Kasumi-1 (cell line): ENCODE data around the gene ASS1.

ENCODE experiments used
- DNase-seq, 2 experiments: peaks; one replicate each; lab custom pipeline; 2025; lab: John Stamatoyannopoulos, UW

Gene ASS1

DNA sequence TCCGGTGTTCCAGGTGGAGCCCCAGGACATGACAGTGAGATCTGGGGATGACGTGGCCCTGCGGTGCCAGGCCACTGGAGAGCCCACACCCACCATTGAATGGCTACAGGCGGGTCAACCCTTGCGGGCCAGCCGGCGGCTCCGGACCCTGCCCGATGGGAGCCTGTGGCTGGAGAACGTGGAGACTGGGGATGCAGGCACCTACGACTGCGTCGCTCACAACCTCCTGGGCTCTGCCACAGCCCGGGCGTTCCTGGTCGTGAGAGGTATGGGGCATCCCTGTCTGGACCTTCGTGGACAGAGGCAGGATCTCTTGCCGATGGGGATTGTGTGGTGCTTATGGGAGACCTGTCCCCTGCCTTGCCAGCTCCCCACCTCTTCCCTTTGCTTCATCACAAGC, 26.0 kb upstream of the ASS1 start:
- no peak for DNase-seq

DNA sequence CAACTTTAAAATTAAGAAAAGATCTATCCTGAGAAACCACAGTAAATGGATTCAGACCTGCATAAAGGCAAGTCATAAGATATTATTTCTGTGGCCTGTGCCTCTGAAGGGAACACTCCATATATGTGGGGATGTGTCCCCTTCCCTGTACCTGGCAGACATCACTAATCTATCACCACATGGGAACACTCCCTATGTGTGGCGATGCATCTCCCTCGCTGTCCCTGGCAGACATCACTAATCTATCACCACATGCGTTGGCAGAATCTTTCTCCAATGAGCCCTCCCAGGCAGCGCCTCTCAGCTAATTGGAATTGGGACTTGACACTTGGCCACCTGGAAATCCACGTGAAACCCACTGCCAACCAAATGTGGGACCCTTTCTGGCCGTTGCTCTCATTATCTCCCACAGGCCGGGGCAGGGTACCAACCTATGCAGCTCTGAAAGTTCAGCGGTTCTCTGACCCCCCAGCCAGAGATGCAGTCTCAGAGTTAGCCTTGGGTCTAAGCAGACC, 25.2 kb upstream of the ASS1 start:
- DNase-seq, result no peak

DNA sequence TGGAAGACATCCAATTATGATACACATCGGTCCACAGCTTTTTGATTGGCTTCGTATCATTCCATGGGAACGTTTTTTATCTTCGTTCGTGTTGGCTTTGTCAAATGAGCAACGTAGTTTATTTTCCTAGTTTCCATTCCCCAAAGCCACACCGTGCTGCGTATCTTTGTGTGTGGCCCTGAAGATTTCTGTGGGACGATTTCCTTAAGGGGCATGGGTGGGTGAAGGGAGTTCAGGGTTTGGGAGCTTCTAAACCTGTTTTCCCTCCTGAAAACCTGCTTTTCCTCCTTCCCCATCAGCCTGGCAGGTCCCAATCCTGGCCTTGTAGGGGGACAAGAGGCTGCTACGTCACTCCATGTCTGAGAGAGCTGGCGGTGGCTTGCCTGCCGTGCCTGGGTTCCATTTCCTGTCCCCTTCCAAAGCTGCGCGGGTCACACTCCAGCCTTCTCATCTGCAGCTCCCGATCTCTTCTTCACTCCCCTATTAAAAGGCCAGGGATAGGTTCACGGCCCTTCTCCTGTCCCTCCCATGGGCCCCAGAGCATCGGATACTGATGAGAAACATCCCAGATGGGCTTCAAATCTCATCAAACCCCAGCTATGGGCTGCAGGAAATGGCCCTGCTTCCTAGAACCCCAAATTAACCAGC, 23.5 kb upstream of the ASS1 start:
- DNase-seq, result no peak

DNA sequence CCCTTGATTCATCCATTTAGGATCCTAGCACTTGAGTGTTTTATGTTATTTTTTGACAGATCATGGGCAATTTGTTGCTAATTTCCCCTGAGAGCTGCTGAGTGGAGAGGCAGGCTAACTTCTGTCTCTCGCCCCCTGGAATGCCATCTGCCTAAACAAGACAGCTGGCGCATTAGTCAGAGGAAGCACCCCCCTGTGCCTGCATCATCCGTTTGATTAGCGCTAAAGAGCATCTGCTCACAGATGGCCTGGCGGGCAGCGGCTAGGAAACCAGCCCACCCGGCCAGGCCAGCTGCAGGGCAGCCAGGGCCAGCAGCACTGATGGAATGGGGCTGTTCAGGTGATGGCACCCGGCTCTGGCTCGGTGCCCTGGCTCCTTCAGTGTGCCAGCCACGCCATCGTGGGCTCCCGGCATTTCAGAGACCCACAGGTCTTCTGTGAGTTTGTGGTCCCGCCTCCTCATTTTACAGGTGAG, 22.9 kb upstream of the ASS1 start:
- no peak for DNase-seq

DNA sequence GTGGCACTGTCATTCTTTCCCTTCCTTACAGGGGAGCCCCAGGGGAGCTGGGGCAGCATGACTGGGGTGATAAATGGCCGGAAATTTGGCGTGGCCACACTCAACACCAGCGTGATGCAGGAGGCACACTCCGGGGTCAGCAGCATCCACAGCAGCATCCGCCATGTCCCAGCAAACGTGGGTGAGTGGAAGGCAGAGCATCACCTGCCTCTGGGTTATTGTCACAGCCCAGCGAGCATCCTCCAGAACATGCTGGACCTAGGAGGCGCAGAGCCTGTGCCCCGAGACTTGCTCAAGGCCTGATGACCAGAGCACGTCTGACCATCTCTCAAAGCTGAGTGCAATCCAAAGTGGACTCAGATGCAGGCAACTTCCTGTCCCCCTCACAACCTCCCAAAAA, 22.2 kb upstream of the ASS1 start:
- DNase-seq, result no peak

DNA sequence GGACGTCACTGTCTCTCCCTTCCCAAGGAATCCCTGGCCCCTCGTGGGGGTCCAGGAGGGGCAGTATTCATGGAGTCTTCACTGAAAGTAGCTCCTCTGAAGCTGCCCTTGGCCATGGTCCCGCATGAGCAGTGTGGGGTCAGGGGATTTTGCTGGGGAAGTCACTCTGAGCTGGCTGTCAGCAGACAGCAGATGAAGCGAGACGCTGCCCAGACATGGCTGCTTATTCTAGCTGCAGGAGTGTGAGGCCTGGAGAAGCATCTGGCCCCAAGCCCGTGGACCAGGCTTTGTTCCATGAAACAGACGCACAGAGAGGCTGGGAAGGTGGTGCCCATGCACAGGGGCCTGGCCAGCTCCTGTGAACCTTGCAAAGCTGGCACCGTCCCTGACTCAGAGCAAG, 21.5 kb upstream of the ASS1 start:
- no peak for DNase-seq

DNA sequence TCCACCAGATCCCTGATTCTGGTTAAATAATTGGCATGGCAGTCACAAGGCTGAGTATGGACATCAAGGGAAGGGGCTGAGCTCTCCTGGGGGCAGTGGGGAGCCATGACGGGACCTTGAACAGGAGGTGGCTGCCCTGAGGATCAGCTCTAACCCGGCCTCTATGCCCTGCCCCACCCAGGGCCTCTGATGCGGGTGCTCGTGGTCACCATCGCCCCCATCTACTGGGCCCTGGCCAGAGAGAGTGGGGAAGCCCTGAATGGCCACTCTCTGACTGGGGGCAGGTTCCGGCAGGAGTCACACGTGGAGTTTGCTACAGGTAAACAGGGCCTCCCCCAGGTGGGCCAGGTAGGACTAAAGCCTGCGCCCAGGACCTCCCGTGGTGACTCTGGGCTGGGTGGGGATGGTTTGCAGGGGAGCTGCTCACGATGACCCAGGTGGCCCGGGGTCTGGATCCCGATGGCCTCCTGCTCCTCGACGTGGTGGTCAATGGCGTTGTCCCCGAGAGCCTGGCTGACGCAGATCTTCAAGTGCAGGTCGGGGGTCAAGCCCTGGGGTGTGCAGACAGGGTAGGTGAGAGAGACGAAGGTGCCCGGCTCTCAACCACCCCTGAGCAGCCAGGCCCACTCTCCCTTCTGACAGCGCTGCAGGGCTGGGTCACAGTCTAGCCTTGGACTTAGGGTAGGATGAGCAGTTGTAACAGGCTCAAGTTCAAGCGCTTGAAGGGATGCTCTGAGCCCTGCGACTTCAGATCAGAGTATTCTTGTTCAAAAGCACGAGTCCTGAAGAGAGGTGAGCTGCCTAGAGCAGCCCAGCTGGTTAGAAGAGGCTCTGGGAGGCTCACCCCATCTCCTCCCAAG, 19.9 kb upstream of the ASS1 start:
- no peak for DNase-seq

DNA sequence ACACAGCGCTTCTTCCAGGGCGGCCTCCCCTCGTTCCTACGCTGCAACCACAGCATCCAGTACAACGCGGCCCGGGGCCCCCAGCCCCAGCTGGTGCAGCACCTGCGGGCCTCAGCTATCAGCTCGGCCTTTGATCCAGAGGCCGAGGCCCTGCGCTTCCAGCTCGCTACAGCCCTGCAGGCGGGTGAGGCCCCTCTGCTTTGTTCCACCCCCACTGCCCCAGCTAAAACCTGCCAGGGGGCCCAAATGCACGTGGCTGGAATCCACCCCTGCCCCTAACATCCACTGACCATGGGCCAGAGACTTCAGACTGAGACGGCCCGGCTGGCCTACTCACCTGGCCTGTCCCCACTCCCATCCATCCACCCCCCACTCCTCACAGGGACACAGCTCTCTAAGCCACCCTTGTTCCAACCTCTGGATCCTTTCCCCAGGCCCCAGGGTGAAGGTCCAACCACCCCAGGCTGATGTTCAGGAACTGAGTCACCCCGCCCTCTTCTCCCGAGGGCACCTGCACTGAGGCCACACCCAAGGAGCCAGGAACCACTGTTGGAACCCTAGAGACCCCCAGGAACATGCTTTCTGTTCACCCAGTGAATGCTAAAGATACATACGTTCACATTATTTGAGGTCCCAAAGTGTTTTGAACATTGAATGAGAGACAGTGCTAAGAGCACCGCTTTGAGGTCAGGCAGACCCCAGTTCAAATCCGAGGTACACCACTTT, 18.9 kb upstream of the ASS1 start:
- DNase-seq, result no peak

DNA sequence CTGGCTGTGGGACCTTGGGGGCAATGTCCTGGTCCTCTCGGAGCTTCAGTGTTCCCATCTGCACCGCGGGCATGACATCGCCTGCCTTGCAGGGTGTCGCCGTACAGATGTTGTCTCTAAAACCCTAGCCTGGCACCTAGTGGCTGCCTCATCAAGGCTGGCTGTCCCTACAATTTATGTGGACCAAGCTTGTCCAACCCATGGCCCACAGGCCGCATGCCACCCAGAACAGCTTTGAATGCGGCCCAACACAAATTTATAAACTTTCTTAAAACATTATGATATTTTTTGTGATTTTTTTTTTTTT, 18.3 kb upstream of the ASS1 start:
- DNase-seq, result no peak

DNA sequence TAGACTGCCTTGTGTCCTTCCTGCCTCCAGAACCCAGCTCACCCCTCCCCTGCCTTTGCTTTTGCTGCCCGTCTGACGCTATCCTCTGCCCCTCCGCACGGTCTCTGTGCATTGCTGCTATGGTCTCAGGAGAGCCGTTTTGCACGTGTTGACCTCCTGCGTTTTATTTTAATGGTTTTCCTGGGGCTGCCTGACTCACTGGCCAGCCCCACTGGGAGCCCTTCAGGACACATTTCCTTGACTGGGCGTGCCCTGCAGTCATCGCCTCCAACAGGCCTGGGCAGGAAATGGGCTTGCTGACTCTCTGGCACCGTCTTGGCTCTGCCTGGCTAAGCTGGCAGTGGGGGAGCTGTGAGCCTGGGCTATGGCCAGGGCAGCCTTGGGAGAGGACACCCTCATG, 17.9 kb upstream of the ASS1 start:
- DNase-seq, result no peak

DNA sequence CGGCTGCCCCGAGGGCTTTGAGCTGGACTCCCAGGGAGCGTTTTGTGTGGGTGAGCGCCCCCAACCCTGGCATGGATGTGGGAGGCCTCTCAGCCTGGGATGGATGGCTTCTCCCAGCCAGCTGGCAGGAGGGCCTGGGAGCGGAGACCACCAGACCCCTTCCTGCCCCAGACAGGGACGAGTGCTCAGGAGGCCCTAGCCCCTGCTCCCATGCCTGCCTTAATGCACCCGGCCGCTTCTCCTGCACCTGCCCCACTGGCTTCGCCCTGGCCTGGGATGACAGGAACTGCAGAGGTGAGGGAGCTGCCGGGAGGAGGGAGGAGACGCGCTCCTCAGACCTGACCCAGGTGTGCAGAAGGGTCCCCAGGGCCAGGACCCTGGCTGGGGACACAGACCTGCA, 17.4 kb upstream of the ASS1 start:
- no peak for DNase-seq

DNA sequence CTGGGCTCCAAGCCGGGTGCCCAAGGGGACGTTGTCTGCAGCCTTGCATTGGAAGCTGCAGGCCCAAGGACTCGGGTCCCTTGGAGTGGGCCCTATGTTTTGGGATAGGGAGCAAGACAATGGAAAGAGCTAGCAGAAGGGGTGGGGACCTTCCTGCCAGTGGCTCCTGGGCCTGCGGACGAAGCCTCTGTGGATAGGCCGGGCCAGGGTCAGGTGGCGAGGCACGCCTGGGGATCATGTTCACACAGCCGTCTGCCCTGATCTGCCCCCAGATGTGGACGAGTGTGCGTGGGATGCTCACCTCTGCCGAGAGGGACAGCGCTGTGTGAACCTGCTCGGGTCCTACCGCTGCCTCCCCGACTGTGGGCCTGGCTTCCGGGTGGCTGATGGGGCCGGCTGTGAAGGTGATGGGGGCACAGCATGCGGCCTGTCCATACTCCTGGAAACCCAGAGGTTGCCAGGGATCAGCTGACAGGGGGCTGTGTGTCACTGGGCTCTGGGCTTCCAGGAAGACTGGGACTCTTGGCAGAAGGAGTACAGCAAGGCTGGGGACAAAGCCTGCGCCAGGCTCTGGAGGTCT, 16.6 kb upstream of the ASS1 start:
- no peak for DNase-seq

DNA sequence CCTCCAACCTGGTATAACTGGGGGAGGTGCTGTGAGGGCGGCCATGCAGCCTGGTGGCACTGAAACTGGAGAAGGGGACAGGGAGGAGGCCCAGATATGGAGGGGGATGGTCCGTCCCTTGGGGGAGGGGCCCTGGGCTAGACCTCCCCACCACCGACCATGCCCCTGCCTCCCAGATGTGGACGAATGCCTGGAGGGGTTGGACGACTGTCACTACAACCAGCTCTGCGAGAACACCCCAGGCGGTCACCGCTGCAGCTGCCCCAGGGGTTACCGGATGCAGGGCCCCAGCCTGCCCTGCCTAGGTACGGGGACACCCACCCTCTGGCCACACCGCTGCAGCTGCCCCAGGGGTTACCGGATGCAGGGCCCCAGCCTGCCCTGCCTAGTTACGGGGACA, 15.4 kb upstream of the ASS1 start:
- DNase-seq, result no peak

DNA sequence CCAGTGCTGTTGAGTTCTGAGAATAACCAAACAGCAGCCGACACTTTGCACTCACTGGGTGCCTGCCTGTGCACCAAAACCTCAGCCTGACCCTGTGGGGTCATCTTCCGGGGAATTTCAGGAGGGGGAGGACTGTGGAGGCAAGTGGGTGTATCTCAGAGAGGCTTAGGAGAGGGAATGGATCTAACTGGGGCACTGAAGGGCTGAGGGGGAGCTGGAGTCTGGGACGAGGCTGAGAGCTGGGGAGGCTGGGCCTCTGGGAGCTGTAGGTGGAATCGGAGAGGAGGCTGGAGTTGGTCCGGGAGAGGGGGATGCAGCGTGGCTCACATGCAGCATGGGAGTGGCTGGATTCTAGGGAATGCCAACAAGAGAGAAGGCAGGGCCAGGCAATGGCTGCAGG, 14.9 kb upstream of the ASS1 start:
- no peak for DNase-seq

DNA sequence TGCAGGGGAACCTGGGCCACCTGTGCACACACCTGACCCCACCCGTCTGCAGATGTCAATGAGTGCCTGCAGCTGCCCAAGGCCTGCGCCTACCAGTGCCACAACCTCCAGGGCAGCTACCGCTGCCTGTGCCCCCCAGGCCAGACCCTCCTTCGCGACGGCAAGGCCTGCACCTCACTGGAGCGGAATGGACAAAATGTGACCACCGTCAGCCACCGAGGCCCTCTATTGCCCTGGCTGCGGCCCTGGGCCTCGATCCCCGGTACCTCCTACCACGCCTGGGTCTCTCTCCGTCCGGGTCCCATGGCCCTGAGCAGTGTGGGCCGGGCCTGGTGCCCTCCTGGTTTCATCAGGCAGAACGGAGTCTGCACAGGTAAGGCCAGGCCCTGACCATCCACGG, 14.5 kb upstream of the ASS1 start:
- DNase-seq, result no peak

DNA sequence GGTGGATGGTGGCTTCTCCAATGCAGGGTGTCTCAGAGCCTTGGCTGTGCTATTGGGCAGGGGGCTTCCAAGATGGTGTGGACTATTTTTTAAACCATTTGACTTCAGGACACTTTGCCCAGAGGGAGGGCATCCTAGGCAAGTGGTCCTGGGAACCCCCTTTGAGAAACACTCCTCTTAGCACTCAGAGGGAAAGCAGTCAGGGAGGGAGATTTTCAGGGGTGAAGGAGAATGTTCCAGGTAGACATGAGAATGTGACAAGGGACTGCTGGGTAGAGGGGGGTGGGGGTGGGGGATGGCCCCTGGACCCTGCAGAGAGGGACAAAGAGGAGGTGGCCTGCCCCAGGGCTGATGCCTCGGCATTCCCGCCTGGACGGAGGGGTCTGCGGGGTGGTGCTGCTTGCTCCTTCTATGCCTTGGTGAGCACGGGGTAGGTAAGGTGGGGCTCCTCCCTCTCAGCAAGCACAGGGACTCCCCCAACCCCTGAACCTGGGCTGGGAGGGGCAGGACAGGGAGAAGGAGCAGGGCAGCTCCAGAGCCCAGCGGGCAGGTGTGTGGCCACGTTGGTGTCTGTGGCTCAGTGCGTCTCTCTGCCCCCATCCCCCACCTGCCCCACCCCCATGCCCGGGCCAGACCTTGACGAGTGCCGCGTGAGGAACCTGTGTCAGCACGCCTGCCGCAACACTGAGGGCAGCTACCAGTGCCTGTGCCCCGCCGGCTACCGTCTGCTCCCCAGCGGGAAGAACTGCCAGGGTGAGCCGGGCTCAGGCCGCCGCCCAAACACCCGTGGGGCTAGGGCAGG, 13.8 kb upstream of the ASS1 start:
- no peak for DNase-seq

DNA sequence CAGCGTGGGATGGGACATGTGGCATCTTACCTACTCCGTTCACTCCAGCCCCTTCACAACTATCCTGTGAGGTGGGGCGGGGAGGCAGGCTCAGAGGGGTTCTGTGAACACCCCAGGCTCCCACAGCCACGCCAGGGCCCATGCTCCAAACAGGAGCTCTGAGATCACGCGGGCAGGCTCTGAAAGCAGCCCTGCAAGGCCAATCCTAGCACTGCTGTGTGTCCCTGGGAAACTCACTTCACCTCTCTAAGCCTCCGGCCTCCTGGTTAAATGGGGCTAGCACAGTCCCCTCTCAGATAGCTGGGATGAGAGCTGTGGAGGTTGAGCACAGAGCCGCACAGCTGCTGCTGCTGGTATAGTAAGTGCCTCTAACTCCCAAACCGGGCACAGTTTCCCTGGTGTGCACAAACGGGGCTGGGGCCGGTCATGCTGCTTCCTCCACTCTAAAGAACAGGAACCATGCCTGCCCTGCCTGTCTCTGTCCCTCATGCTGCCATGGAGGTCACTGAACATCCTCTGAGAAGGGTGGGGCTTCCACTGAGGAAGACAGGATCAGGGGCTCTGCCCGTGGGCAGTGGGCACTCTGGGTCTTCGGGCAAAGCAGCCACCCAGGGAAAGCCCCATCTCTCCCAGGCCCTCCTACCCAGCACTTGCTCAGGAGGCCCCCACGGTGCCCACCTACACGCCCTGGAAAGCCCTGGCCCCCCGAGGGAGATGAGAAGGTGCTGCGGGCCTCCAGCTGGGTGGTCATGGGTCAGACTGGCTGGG, 13.0 kb upstream of the ASS1 start:
- no peak for DNase-seq

DNA sequence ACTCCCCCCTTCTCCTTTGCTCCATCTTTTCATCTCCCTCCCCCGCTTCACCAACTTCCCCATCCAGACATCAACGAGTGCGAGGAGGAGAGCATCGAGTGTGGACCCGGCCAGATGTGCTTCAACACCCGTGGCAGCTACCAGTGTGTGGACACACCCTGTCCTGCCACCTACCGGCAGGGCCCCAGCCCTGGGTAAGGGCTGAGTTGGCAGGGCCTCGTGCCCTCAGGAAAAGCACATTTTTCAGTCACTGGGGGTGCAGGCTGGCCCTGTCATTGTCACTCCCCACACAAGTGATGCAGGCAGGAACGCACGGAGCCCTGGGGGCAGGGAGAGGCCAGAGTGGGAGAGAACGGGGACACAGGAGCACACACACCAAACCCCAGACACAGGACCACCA, 12.4 kb upstream of the ASS1 start:
- DNase-seq, result no peak

DNA sequence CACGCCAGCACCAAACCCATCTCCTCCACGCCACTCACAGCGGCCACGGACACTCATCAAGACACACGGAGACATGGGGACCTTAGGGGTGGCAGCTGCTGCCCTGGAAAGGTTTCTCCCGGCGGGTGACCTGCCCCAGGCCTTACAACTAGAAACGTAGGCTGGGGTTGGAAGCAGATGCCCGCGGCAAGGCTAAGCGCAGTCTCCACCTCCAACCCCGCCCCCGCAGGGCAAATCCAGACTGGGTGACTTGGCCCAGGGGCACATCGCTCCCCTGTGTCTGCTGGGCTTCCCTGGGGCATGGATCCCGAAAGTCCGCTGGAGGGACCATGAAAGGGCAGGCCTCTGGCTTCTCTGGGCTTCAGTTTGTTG, 12.0 kb upstream of the ASS1 start:
- no peak for DNase-seq

DNA sequence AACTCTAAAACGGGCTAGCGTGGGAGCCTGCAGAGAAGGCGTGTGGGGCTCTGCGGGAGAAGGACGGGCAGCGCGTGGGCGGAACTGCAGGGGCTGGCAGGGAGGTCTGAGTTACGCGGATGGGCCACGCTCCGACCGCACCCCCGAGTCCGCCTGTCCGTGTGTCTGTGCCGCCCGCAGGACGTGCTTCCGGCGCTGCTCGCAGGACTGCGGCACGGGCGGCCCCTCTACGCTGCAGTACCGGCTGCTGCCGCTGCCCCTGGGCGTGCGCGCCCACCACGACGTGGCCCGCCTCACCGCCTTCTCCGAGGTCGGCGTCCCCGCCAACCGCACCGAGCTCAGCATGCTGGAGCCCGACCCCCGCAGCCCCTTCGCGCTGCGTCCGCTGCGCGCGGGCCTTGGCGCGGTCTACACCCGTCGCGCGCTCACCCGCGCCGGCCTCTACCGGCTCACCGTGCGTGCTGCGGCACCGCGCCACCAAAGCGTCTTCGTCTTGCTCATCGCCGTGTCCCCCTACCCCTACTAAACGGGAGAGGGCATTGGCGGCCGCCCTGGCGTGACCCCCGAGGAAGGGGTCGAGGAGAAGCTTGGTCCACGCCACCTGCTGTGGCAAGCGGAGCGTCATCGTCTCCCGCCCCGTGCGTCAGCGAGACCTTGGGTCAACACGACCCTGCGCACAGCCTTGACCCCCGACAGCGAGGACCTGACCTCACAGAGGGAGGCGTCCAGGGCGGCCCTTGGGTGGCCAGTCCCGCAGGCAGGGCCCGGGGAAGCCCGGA, 11.4 kb upstream of the ASS1 start:
- DNase-seq, result no peak
